Neural cell (in vitro differentiated cells): ENCODE measurements around the gene FGD3. TPM values are rescaled to one million over a fixed set of nuclear protein-coding genes. Genes with fewer than 3 reads are reported as not detected.

Source experiments
- H2AFZ ChIP-seq: fragments of 200-600, 300-800 bp; sonication (generic), shearing (Covaris generic); 2 replicates; pipeline ENCODE4 v1.6.0; 2014; ENCODE audit warnings: low read depth, mild to moderate bottlenecking, antibody characterized with exemption, low read length, moderate library complexity
- H3F3A ChIP-seq: fragments of 200-600 bp; shearing (Covaris generic); 2 replicates; pipeline ENCODE4 v1.6.1; 2016; ENCODE audit warnings: mild to moderate bottlenecking, moderate library complexity, mixed read lengths, antibody characterized with exemption, low read length; ENCODE audit not compliant: insufficient read depth, poor library complexity, severe bottlenecking
- H3K27ac ChIP-seq: fragments of 200-600, 300-800 bp; sonication (generic), shearing (Covaris generic); 2 replicates; pipeline ENCODE4 v1.5.1; 2014; ENCODE audit warnings: mild to moderate bottlenecking, low read length, moderate library complexity
- H3K27me3 ChIP-seq: fragments of 300-800, 200-600 bp; sonication (generic), shearing (Covaris generic); 2 replicates; pipeline ENCODE4 v1.6.0; 2014; ENCODE audit warnings: mild to moderate bottlenecking, low read depth, low read length, moderate library complexity; ENCODE audit not compliant: insufficient read depth
- H3K36me3 ChIP-seq: fragments of 300-800, 200-600 bp; sonication (generic), shearing (Covaris generic); 2 replicates; pipeline ENCODE4 v1.5.1; 2014; ENCODE audit warnings: mild to moderate bottlenecking, antibody characterized with exemption, low read length, moderate library complexity; ENCODE audit not compliant: insufficient read depth
- H3K4me2 ChIP-seq: fragments of 300-800, 200-600 bp; sonication (generic), shearing (Covaris generic); 2 replicates; pipeline ENCODE4 v1.6.0; 2014; ENCODE audit warnings: mild to moderate bottlenecking, low read length
- H3K4me3 ChIP-seq: fragments of 300-800, 200-600 bp; sonication (generic), shearing (Covaris generic); 2 replicates; pipeline ENCODE4 v1.5.1; 2014; ENCODE audit warnings: mild to moderate bottlenecking, low read length, moderate library complexity
- H3K79me2 ChIP-seq: fragments of 200-600 bp; shearing (Covaris generic); replicated peaks from 2 replicates; pipeline ENCODE4 v1.6.0; 2014; ENCODE audit warnings: mild to moderate bottlenecking, low read length, moderate library complexity; ENCODE audit not compliant: insufficient read depth
- H3K9ac ChIP-seq: fragments of 300-800, 200-600 bp; sonication (generic), shearing (Covaris generic); 2 replicates; pipeline ENCODE4 v1.6.1; 2016; ENCODE audit warnings: mild to moderate bottlenecking, low read length, mixed read lengths
- H3K9me2 ChIP-seq: fragments of 200-600 bp; shearing (Covaris generic); 2 replicates; pipeline ENCODE4 v1.6.1; 2016; ENCODE audit warnings: mild to moderate bottlenecking, low read length, mixed read lengths; ENCODE audit not compliant: insufficient read depth
- H3K9me3 ChIP-seq: fragments of 200-600, 300-800 bp; sonication (generic), shearing (Covaris generic); 2 replicates; pipeline ENCODE4 v1.6.1; 2016; ENCODE audit warnings: mild to moderate bottlenecking, mixed run types, low read length, moderate library complexity, mixed read lengths
- H4K20me1 ChIP-seq: fragments of 200-600 bp; shearing (Covaris generic); 2 replicates; pipeline ENCODE4 v1.6.1; 2016; ENCODE audit warnings: mild to moderate bottlenecking, mixed run types; ENCODE audit not compliant: insufficient read depth
- CTCF ChIP-seq: fragments of 450-650 bp; IDR thresholded peaks from 2 replicates; pipeline ENCODE4 v1.5.1; 2014; ENCODE audit warnings: antibody characterized with exemption, mild to moderate bottlenecking, moderate library complexity; ENCODE audit not compliant: poor library complexity, severe bottlenecking
- EP300 ChIP-seq: fragments of 450-650 bp; conservative IDR thresholded peaks from 2 replicates; pipeline ENCODE4 v1.6.1; 2014; ENCODE audit warnings: antibody characterized with exemption, mild to moderate bottlenecking, moderate library complexity; ENCODE audit not compliant: poor library complexity, severe bottlenecking
- EZH2 ChIP-seq: fragments of 200-600, 300-800 bp; shearing (Covaris generic), sonication (generic); IDR thresholded peaks from 2 replicates; pipeline ENCODE4 v1.6.1; 2014; ENCODE audit warnings: antibody characterized with exemption, low read length, borderline replicate concordance, mild to moderate bottlenecking; ENCODE audit not compliant: insufficient read depth, poor library complexity, severe bottlenecking
- MXI1 ChIP-seq: fragments of 450-650 bp; conservative IDR thresholded peaks from 2 replicates; pipeline ENCODE4 v1.6.1; 2014; ENCODE audit warnings: antibody characterized with exemption, mild to moderate bottlenecking; ENCODE audit not compliant: poor library complexity, severe bottlenecking
- POLR2AphosphoS5 ChIP-seq: IDR thresholded peaks from 2 replicates; pipeline ENCODE4 v1.6.1; 2012
- RAD21 ChIP-seq: fragments of 450-650 bp; conservative IDR thresholded peaks from 2 replicates; pipeline ENCODE4 v1.6.1; 2014; ENCODE audit warnings: antibody characterized with exemption, mild to moderate bottlenecking, moderate library complexity
- REST ChIP-seq: IDR thresholded peaks from 2 replicates; pipeline ENCODE4 v1.6.1; 2012; ENCODE audit warnings: borderline replicate concordance
- SMC3 ChIP-seq: fragments of 450-650 bp; conservative IDR thresholded peaks from 2 replicates; pipeline ENCODE4 v1.6.1; 2014; ENCODE audit warnings: antibody characterized with exemption, mild to moderate bottlenecking, moderate library complexity; ENCODE audit not compliant: poor library complexity
- TAF1 ChIP-seq: IDR thresholded peaks from 2 replicates; pipeline ENCODE4 v1.6.1; 2012; ENCODE audit warnings: low read depth
- polyA plus RNA-seq: library from polyadenylated mRNA; depleted of rRNA; stranded (reverse); fragments of >200 nt; gene quantifications from 2 replicates; pipeline ENCODE4 v1.2.3, GENCODE V29; 2014

The FGD3 gene
- polyA plus RNA-seq, 1 donor from 2014 or later = 8.3 TPM

GRCh38 chr9:93059715-93060578, 112.6 kb downstream of the FGD3 start:
- H3K4me2 ChIP-seq = no peak overlapping the region
- peaks cover 10% of the 10 kb centered on the region for H3K27me3 ChIP-seq
- no peak overlapping the region for H3K4me3 ChIP-seq
- no peaks in the 10 kb centered on the region for H3K9me2 ChIP-seq
- H3K9ac ChIP-seq = no peak overlapping the region
- H4K20me1 ChIP-seq = no peaks in the 10 kb centered on the region
- TF ChIP-seq EZH2 (no peak), TAF1 (no peak), CTCF (no peak), REST (no peak), POLR2AphosphoS5 (no peak), SMC3 (no peak), RAD21 (no peak), MXI1 (no peak), EP300 (no peak)
- H3F3A ChIP-seq = no peaks in the 10 kb centered on the region
- H3K36me3 ChIP-seq = no peaks in the 10 kb centered on the region
- H3K27ac ChIP-seq = no peak overlapping the region
- H3K79me2 ChIP-seq = no peaks in the 10 kb centered on the region
- H3K9me3 ChIP-seq = no peaks in the 10 kb centered on the region
- H2AFZ ChIP-seq = no peak overlapping the region

- no peaks in the 10 kb centered on the region for H3F3A ChIP-seq
- no peak overlapping the region for H3K4me2 ChIP-seq
- no peak overlapping the region for H3K4me3 ChIP-seq
- no peak overlapping the region for H2AFZ ChIP-seq
- no peaks in the 10 kb centered on the region for H4K20me1 ChIP-seq
- H3K9me3 ChIP-seq = no peaks in the 10 kb centered on the region
- no peak overlapping the region for H3K27ac ChIP-seq
- no peaks in the 10 kb centered on the region for H3K79me2 ChIP-seq
- H3K27me3 ChIP-seq = peaks cover 10% of the 10 kb centered on the region
- H3K36me3 ChIP-seq = no peaks in the 10 kb centered on the region
- no peak overlapping the region for H3K9ac ChIP-seq
- H3K9me2 ChIP-seq = no peaks in the 10 kb centered on the region
- no peak for TF ChIP-seq MXI1
- no peak for TF ChIP-seq TAF1
- no peak for TF ChIP-seq EZH2
- TF ChIP-seq SMC3 = no peak
- no peak for TF ChIP-seq REST
- TF ChIP-seq EP300 = no peak
- TF ChIP-seq POLR2AphosphoS5 = no peak
These were observed 113.5 kb downstream of the FGD3 start for GRCh38 chr9:93060746-93061259.
